GM18499 (cell line): Measurements from ENCODE around the gene MLLT3.

ENCODE experiments used
- ATAC-seq: cut with Tn5 transposase; IDR thresholded peaks from one replicate; pipeline ENCODE4 v1.9.1; 2021; ENCODE audit warnings: moderate number of reproducible peaks; ENCODE audit not compliant: insufficient read depth, unreplicated experiment

Gene MLLT3

GRCh38 chr9:20630241-20630943 lies 8.1 kb upstream of the MLLT3 start:
- ATAC-seq = no peak

- no peak for ATAC-seq
Observed at GRCh38 chr9:20625003-20625349, 2.7 kb upstream of the MLLT3 start.

- ATAC-seq = no peak
Observed at GRCh38 chr9:20624201-20625002, 2.1 kb upstream of the MLLT3 start.

- no peak for ATAC-seq
Observed at GRCh38 chr9:20623748-20624124, 1.4 kb upstream of the MLLT3 start.

- no peak for ATAC-seq
Observed at GRCh38 chr9:20623021-20623747, 885 bp upstream of the MLLT3 start.

- ATAC-seq = peak; percentile 4
Observed at GRCh38 chr9:20621471-20622329, 599 bp downstream of the MLLT3 start.

GRCh38 chr9:20620650-20621470 lies 1.4 kb downstream of the MLLT3 start:
- no peak for ATAC-seq

- ATAC-seq = no peak
Observed at GRCh38 chr9:20619487-20620200, 2.7 kb downstream of the MLLT3 start.

- no peak for ATAC-seq
Observed at GRCh38 chr9:20618361-20618802, 3.9 kb downstream of the MLLT3 start.

- no peak for ATAC-seq
Observed at GRCh38 chr9:20616808-20617207, 5.5 kb downstream of the MLLT3 start.

- no peak for ATAC-seq
Observed at GRCh38 chr9:20614602-20615216, 7.6 kb downstream of the MLLT3 start.

GRCh38 chr9:20611691-20612287 lies 10.5 kb downstream of the MLLT3 start:
- no peak for ATAC-seq

- ATAC-seq = no peak
Observed at GRCh38 chr9:20610591-20610990, 11.7 kb downstream of the MLLT3 start.

- no peak for ATAC-seq
Observed at GRCh38 chr9:20608582-20608981, 13.7 kb downstream of the MLLT3 start.

GRCh38 chr9:20606652-20607051 lies 15.6 kb downstream of the MLLT3 start:
- ATAC-seq = no peak

- peak; percentile 56 for ATAC-seq
Observed at GRCh38 chr9:20604562-20604961, 17.7 kb downstream of the MLLT3 start.

GRCh38 chr9:20603524-20604268 lies 18.6 kb downstream of the MLLT3 start:
- ATAC-seq = no peak
